NCI-H2029 treated with DMSO at 0.1 percent for 48 hours (cell line): ENCODE results near the gene SCART1.
"Not testable (repeated sequence)": the region's sequence is repeated elsewhere in the genome, so short reads cannot be mapped to it uniquely, and the experiment has no call there.

ENCODE experiments used
- DNase-seq: peaks from one replicate; lab custom pipeline; 2025; lab: John Stamatoyannopoulos, UW

The SCART1 gene

GRCh38 chr10:133453516-133454203 lies at the start of gene SCART1:
Gene SCART1 (plus strand): TSS chr10:133453945. CDS start chr10:133453998, 53 bp downstream.
- no peak for DNase-seq

GRCh38 chr10:133405272-133405671 lies 48.5 kb upstream of the SCART1 start:
- no peak for DNase-seq

- no peak for DNase-seq
Observed at GRCh38 chr10:133405844-133406527, 47.8 kb upstream of the SCART1 start.

- no peak for DNase-seq
Observed at GRCh38 chr10:133411523-133412380, 42.0 kb upstream of the SCART1 start.

- DNase-seq, result no peak
Observed at GRCh38 chr10:133412381-133412711, 41.4 kb upstream of the SCART1 start.

- not testable (repeated sequence) for DNase-seq
Observed at GRCh38 chr10:133414401-133414800, 39.3 kb upstream of the SCART1 start.

GRCh38 chr10:133415752-133416151 lies 38.0 kb upstream of the SCART1 start:
- DNase-seq, result no peak

GRCh38 chr10:133418289-133418993 lies 35.3 kb upstream of the SCART1 start:
- DNase-seq, result no peak

- DNase-seq, result no peak
Observed at GRCh38 chr10:133419211-133419950, 34.4 kb upstream of the SCART1 start.

- no peak for DNase-seq
Observed at GRCh38 chr10:133420028-133420427, 33.7 kb upstream of the SCART1 start.

GRCh38 chr10:133420579-133420978 lies 33.2 kb upstream of the SCART1 start:
- no peak for DNase-seq

GRCh38 chr10:133421336-133422222 lies 32.2 kb upstream of the SCART1 start:
- DNase-seq, result no peak

GRCh38 chr10:133422223-133422806 lies 31.4 kb upstream of the SCART1 start:
- no peak for DNase-seq

- DNase-seq, result no peak
Observed at GRCh38 chr10:133422807-133423771, 30.7 kb upstream of the SCART1 start.

GRCh38 chr10:133424102-133424501 lies 29.6 kb upstream of the SCART1 start:
- not testable (repeated sequence) for DNase-seq

- not testable (repeated sequence) for DNase-seq
Observed at GRCh38 chr10:133424601-133425000, 29.1 kb upstream of the SCART1 start, which contains the start of gene SPRN. Gene SPRN (minus strand): TSS chr10:133424625. CDS start chr10:133423681, 944 bp downstream.

- not testable (repeated sequence) for DNase-seq
Observed at GRCh38 chr10:133429571-133429970, 24.2 kb upstream of the SCART1 start.

GRCh38 chr10:133431888-133432613 lies 21.7 kb upstream of the SCART1 start:
- not testable (repeated sequence) for DNase-seq
